Parathyroid adenoma (tissue), 2 donors: Measurements from ENCODE around the gene LIN52.

Experiments used
- H2AFZ ChIP-seq: fragments of 300-600 bp; sonication (generic); one replicate; pipeline ENCODE4 v1.7.0; 2017; ENCODE audit warnings: antibody characterized with exemption, mild to moderate bottlenecking
- H3K27ac ChIP-seq: fragments of 300-600 bp; sonication (generic); one replicate; pipeline ENCODE4 v1.7.0; 2017
- H3K27me3 ChIP-seq: fragments of 300-600 bp; sonication (generic); one replicate; pipeline ENCODE4 v1.7.0; 2017; ENCODE audit warnings: low read length; ENCODE audit not compliant: control insufficient read depth, insufficient read depth
- H3K36me3 ChIP-seq: fragments of 300-600 bp; sonication (generic); one replicate; pipeline ENCODE4 v1.7.0; 2017; ENCODE audit warnings: low read length; ENCODE audit not compliant: control insufficient read depth, insufficient read depth
- H3K4me1 ChIP-seq: fragments of 300-600 bp; sonication (generic); one replicate; pipeline ENCODE4 v1.7.0; 2017; ENCODE audit warnings: control low read depth
- H3K4me2 ChIP-seq: fragments of 300-600 bp; sonication (generic); one replicate; pipeline ENCODE4 v1.7.0; 2017; ENCODE audit warnings: low read length
- H3K4me3 ChIP-seq: fragments of 300-600 bp; sonication (generic); one replicate; pipeline ENCODE4 v1.7.0; 2017; ENCODE audit warnings: low read depth, low read length
- H3K79me2 ChIP-seq: fragments of 300-600 bp; sonication (generic); one replicate; pipeline ENCODE4 v1.7.0; 2017; ENCODE audit warnings: control low read depth
- H3K9ac ChIP-seq: fragments of 300-600 bp; sonication (generic); one replicate; pipeline ENCODE4 v1.7.0; 2017; ENCODE audit warnings: mild to moderate bottlenecking
- H3K9me3 ChIP-seq: fragments of 300-600 bp; sonication (generic); one replicate; pipeline ENCODE4 v1.7.0; 2017; ENCODE audit warnings: low read length; ENCODE audit not compliant: control insufficient read depth
- TF ChIP-seq, protein P1 (sequence below): fragments of 300-600 bp; sonication (generic); IDR thresholded peaks from one replicate; pipeline ENCODE4 v1.7.0; 2017; ENCODE audit warnings: antibody characterized with exemption, mild to moderate bottlenecking
- donor health status: primary hyperparathyroidism.

Gene LIN52

DNA sequence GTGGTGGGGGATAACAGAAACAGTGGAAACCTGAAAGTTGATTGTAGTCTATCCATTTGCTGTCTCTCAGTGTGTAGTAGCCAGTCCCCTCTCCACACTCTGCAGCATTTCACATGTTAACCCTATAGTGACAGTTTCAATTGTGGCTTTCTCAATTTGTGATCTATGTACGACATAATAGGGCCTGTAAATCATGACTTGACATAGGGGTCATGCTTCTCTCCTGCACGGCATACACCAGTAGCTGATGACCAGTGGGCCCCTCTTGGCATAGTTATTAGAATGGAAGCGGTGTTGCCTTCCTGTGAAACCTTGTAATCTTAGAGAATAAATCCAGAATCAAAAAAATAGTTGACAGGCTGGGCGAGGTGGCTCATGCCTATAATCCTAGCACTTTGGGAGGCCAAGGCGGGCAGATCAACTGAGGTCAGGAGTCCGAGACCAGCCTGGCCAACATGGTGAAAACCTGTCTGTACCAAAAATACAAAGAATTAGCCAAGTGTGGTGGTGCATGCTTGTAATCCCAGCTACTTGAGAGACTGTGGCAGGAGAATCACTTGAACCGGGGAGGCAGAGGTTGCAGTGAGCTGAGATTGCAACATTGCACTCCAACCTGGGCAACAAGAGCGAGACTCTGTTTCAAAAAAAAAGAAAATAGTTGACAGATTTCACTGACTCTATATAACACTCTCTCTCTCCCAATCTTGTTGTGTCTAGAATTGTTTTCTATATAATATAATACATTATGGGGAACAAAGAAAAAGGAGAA, 109.9 kb downstream of the LIN52 start:
- Histone ChIP-seq H3K79me2 (no peaks in the 10 kb centered on the region), H3K36me3 (no peaks in the 10 kb centered on the region), H3K9ac (no peak overlapping the region), H3K27me3 (no peaks in the 10 kb centered on the region), H3K4me3 (no peak overlapping the region), H3K4me2 (no peak overlapping the region), H3K9me3 (no peaks in the 10 kb centered on the region), H3K27ac (no peak overlapping the region), H2AFZ (no peak overlapping the region), H3K4me1 (no peaks in the 10 kb centered on the region)
- TF ChIP-seq, protein P1, sequence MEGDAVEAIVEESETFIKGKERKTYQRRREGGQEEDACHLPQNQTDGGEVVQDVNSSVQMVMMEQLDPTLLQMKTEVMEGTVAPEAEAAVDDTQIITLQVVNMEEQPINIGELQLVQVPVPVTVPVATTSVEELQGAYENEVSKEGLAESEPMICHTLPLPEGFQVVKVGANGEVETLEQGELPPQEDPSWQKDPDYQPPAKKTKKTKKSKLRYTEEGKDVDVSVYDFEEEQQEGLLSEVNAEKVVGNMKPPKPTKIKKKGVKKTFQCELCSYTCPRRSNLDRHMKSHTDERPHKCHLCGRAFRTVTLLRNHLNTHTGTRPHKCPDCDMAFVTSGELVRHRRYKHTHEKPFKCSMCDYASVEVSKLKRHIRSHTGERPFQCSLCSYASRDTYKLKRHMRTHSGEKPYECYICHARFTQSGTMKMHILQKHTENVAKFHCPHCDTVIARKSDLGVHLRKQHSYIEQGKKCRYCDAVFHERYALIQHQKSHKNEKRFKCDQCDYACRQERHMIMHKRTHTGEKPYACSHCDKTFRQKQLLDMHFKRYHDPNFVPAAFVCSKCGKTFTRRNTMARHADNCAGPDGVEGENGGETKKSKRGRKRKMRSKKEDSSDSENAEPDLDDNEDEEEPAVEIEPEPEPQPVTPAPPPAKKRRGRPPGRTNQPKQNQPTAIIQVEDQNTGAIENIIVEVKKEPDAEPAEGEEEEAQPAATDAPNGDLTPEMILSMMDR = no peak

DNA sequence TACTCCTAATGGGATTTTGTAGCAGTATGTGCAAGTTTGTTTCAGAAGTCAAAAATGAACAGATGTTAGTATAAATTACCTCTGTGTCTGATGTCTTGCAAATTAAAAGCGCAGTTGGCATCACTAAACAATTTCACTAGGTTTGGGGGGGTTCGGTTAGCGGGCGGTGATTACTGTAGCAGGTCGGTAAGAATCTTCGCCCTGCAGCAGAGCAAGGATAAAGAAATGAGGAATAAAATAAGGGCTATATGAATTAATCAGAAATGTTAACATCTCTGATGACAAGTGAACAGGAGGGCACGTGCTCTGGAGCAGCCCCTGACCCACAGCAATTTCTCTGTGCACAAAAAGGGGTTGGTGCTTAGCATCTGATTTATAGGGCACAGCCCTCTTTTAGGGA, 110.9 kb downstream of the LIN52 start:
- H3K4me1 ChIP-seq = no peaks in the 10 kb centered on the region
- H3K9me3 ChIP-seq = no peaks in the 10 kb centered on the region
- TF ChIP-seq, protein P1 = no peak
- no peaks in the 10 kb centered on the region for H3K36me3 ChIP-seq
- H3K27ac ChIP-seq = no peak overlapping the region
- no peaks in the 10 kb centered on the region for H3K79me2 ChIP-seq
- H3K9ac ChIP-seq = no peak overlapping the region
- no peaks in the 10 kb centered on the region for H3K27me3 ChIP-seq
- H3K4me3 ChIP-seq = no peak overlapping the region
- no peak overlapping the region for H2AFZ ChIP-seq
- no peak overlapping the region for H3K4me2 ChIP-seq

DNA sequence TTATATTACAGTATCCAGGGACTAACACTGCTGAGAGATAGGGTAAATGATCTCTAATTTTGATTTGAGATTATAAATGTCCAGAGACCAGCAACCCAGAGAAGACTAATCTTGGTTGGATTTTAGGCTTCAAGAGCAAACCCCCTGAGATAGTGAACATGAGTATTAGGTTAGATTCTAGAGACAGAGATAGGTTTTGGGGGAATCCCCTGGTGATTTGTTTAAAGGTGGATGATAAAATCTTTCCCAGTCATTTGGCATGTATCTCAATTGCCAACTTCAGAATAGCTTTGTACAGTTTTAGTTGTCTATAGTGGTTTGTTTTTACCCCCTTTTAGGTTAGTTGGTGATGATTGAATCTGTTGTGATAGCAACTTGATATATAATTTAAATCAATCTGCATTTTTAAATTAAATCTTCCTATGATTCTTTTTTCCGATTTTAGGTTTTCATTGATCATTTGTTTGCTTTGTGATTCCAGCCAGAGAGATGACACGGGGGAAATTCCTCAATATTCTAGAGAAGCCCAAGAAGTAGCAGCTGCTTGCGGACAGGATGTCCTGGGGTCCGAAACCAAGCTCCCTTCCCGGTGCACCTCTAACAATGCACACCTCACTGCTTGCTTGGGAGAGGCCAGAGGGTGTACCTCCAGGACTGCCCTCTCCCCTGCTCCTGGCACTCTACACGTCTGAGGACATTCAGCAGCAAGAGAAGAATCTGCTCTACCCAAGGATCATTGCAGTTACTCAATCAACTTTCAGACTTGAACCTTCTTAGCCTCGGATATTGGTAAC, 113.9 kb downstream of the LIN52 start:
- no peaks in the 10 kb centered on the region for H3K4me1 ChIP-seq
- TF ChIP-seq, protein P1 = no peak
- no peaks in the 10 kb centered on the region for H3K36me3 ChIP-seq
- H3K9me3 ChIP-seq = no peaks in the 10 kb centered on the region
- no peaks in the 10 kb centered on the region for H3K27me3 ChIP-seq
- H2AFZ ChIP-seq = no peak overlapping the region
- H3K4me3 ChIP-seq = no peak overlapping the region
- no peak overlapping the region for H3K9ac ChIP-seq
- H3K4me2 ChIP-seq = no peak overlapping the region
- H3K27ac ChIP-seq = no peak overlapping the region
- H3K79me2 ChIP-seq = no peaks in the 10 kb centered on the region

DNA sequence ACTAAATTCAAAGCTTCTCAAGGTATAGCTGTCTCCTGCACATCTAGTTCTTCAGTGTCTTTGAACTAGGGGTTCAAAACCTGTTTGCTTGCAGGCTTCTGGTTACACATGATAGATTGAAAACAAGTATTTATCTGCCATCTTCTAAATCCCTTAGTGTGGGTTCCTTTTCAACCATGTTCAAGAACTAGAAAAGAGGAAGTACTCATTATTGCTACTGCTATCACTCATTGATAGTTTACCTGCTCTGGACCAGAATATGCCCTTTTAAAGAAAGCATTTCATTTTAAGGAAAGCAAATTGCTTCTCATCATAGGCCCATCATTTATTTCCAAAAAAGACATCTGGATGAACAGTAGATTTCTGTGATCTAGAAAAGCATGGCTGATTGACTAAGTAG, 117.4 kb downstream of the LIN52 start:
- Histone ChIP-seq H3K4me1 (no peaks in the 10 kb centered on the region), H3K4me2 (no peak overlapping the region), H3K27me3 (no peaks in the 10 kb centered on the region), H2AFZ (no peak overlapping the region), H3K9ac (no peak overlapping the region), H3K36me3 (no peaks in the 10 kb centered on the region), H3K4me3 (no peak overlapping the region), H3K27ac (no peak overlapping the region), H3K9me3 (no peaks in the 10 kb centered on the region), H3K79me2 (no peaks in the 10 kb centered on the region)
- TF ChIP-seq, protein P1 = no peak
